Lower lobe of right lung (tissue), 2 donors: Measurements from ENCODE around the gene ELP4. TPM values are rescaled to one million over a fixed set of nuclear protein-coding genes. Genes with fewer than 3 reads are reported as not detected.

Experiments used
- ATAC-seq, 2 donors: fragments of 200-7000 bp; cut with Tn5 transposase; one replicate each; pipeline ENCODE4 v1.9.1; 2020 to 2022; ENCODE audit warnings: mild to moderate bottlenecking in 2 of 2, moderate library complexity in 2 of 2
- DNase-seq: peaks from one replicate; pipeline ENCODE4 v3.0.0-alpha.2; 2020
- H3K27ac ChIP-seq: fragments of 200-600 bp; one replicate; pipeline ENCODE4 v1.8.0; 2022
- H3K27me3 ChIP-seq: fragments of 200-600 bp; one replicate; pipeline ENCODE4 v1.8.0; 2022; ENCODE audit warnings: low read depth
- H3K36me3 ChIP-seq: fragments of 200-600 bp; one replicate; pipeline ENCODE4 v1.8.0; 2022; ENCODE audit warnings: mild to moderate bottlenecking
- H3K4me1 ChIP-seq: fragments of 200-600 bp; one replicate; pipeline ENCODE4 v1.8.0; 2022
- H3K4me3 ChIP-seq: fragments of 200-600 bp; one replicate; pipeline ENCODE4 v1.8.0; 2022; ENCODE audit warnings: mild to moderate bottlenecking
- H3K9me3 ChIP-seq: fragments of 200-600 bp; one replicate; pipeline ENCODE4 v1.8.0; 2022
- CTCF ChIP-seq: fragments of 200-600 bp; IDR thresholded peaks from one replicate; pipeline ENCODE4 v1.8.0; 2022; ENCODE audit warnings: antibody characterized with exemption, mild to moderate bottlenecking
- intact Hi-C: fragments of 100-400 bp; cut with DNase I; formaldehyde crosslinking; loops from one replicate; pipeline ENCODE4 v1.11.0; 2022
- total RNA-seq: library from RNA; stranded (reverse); fragmentation: NEBNext Ultra II Directional; extraction: Animal tissue kit (Norgen Biotek cat#: 25700); gene quantifications from one replicate; pipeline ENCODE4 v1.2.1, GENCODE V29; 2021
- donor health status: DM: no; HTN: yes; CAD: no; lungs with severe emphysema.

Gene ELP4
- total RNA-seq, 1 donor from 2014 or later: 22.1 TPM

GRCh38 chr11:31652528-31652927 is 143.0 kb downstream of the ELP4 start:
- no peaks in the 10 kb centered on the region for H3K36me3 ChIP-seq
- no peak overlapping the region for H3K27ac ChIP-seq
- TF ChIP-seq CTCF: no peak
- no peaks in the 10 kb centered on the region for H3K4me1 ChIP-seq
- H3K4me3 ChIP-seq: no peak overlapping the region
- no peaks in the 10 kb centered on the region for H3K27me3 ChIP-seq
- no peaks in the 10 kb centered on the region for H3K9me3 ChIP-seq
- no peak for DNase-seq
- ATAC-seq: no peak
- intact Hi-C loops: no loop called here

- no peak for DNase-seq
- intact Hi-C loops: no loop called here
- Histone ChIP-seq H3K4me3 (no peak overlapping the region), H3K27ac (no peak overlapping the region), H3K4me1 (no peaks in the 10 kb centered on the region), H3K9me3 (no peaks in the 10 kb centered on the region), H3K36me3 (no peaks in the 10 kb centered on the region), H3K27me3 (no peaks in the 10 kb centered on the region)
- no peak for TF ChIP-seq CTCF
- ATAC-seq: no peak
Observed at GRCh38 chr11:31655483-31655882, 145.9 kb downstream of the ELP4 start.

- Histone ChIP-seq H3K36me3 (no peaks in the 10 kb centered on the region), H3K9me3 (no peaks in the 10 kb centered on the region), H3K27ac (no peak overlapping the region), H3K4me3 (no peak overlapping the region), H3K4me1 (no peaks in the 10 kb centered on the region), H3K27me3 (no peaks in the 10 kb centered on the region)
- ATAC-seq (no peak), DNase-seq (no peak)
- no peak for TF ChIP-seq CTCF
- intact Hi-C loops: no loop called here
Observed at GRCh38 chr11:31656051-31656450, 146.5 kb downstream of the ELP4 start.

GRCh38 chr11:31657091-31657490 is 147.5 kb downstream of the ELP4 start:
- DNase-seq: no peak
- Histone ChIP-seq H3K9me3 (no peaks in the 10 kb centered on the region), H3K4me1 (no peaks in the 10 kb centered on the region), H3K27ac (no peak overlapping the region), H3K27me3 (no peaks in the 10 kb centered on the region), H3K36me3 (no peaks in the 10 kb centered on the region), H3K4me3 (no peak overlapping the region)
- intact Hi-C loops: no loop called here
- no peak for TF ChIP-seq CTCF
- no peak for ATAC-seq

- H3K4me3 ChIP-seq: no peak overlapping the region
- no peaks in the 10 kb centered on the region for H3K27me3 ChIP-seq
- H3K27ac ChIP-seq: no peak overlapping the region
- ATAC-seq (no peak), DNase-seq (no peak)
- no peaks in the 10 kb centered on the region for H3K9me3 ChIP-seq
- intact Hi-C loops: no loop called here
- H3K4me1 ChIP-seq: no peaks in the 10 kb centered on the region
- H3K36me3 ChIP-seq: no peaks in the 10 kb centered on the region
- TF ChIP-seq CTCF: no peak
Observed at GRCh38 chr11:31664129-31664528, 154.6 kb downstream of the ELP4 start.

- Histone ChIP-seq H3K4me1 (no peaks in the 10 kb centered on the region), H3K27me3 (no peaks in the 10 kb centered on the region), H3K36me3 (no peaks in the 10 kb centered on the region), H3K27ac (no peak overlapping the region), H3K4me3 (no peak overlapping the region), H3K9me3 (no peaks in the 10 kb centered on the region)
- DNase-seq (no peak), ATAC-seq (no peak)
- TF ChIP-seq CTCF: no peak
- intact Hi-C loops: no loop called here
Observed at GRCh38 chr11:31664954-31665353, 155.4 kb downstream of the ELP4 start.
